GM19238 (cell line): Measurements from ENCODE around the gene YWHAB.
"Not testable (repeated sequence)": the region's sequence is repeated elsewhere in the genome, so short reads cannot be mapped to it uniquely, and the experiment has no call there.

Source experiments
- DNase-seq: peaks from one replicate; pipeline ENCODE4 v3.0.0; 2011; ENCODE audit warnings: low spot score; ENCODE audit not compliant: insufficient read length

YWHAB gene

GRCh38 chr20:44885392-44886265 is at the start of gene YWHAB:
YWHAB (plus strand) TSS chr20:44885705; CDS start chr20:44901534, 15,829 bp downstream.
- peak; percentile 92 for DNase-seq

DNA sequence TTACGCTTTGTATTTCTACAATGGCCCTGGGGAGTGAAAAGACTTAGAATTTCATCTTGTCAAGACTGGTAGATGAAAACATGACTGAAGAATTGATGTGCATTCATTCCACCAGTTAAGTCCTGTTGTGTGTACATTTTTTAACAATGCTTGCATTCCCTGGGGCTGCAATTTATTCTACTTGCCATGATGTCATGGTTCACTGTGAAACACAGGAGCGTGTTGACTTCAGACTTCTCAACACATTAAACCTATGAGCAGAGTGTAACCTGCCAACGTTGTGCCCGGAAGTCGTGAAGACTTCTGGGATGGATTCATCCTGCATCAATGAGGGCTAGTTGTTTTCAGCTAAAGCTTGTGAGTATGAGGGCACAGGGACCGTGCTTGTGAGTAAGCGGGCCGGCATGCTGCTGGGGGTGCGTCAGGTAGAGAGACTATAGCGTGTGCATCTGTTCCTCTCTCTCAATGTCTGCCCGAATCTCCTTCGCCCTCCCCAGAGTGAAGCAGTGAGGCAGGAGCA is 48.8 kb upstream of the YWHAB start:
- no peak for DNase-seq

- DNase-seq: no peak
Measured at GRCh38 chr20:44837946-44838345, 47.6 kb upstream of the YWHAB start.

DNA sequence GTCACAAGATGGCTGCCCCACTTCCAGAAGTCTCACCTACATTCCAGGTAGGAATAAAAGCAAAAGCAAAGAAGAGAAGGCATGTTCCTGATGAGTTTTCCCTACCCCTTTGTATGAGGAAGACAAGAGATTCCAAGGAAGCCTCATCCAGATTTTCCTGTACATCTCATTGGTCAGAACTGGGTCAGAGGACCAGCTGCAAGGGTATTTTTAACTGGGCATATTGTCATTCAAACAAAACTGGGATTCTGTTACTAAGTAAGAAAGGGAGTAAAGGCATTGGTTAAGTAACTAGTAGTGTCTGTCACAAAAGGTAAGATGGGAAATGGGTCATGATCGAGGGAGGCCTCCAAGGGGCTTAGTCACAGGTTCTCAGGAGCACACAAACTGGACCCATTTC is 47.0 kb upstream of the YWHAB start:
- DNase-seq: no peak

GRCh38 chr20:44839481-44839880 is 46.0 kb upstream of the YWHAB start:
- no peak for DNase-seq

GRCh38 chr20:44840826-44841225 is 44.7 kb upstream of the YWHAB start:
- DNase-seq: no peak

DNA sequence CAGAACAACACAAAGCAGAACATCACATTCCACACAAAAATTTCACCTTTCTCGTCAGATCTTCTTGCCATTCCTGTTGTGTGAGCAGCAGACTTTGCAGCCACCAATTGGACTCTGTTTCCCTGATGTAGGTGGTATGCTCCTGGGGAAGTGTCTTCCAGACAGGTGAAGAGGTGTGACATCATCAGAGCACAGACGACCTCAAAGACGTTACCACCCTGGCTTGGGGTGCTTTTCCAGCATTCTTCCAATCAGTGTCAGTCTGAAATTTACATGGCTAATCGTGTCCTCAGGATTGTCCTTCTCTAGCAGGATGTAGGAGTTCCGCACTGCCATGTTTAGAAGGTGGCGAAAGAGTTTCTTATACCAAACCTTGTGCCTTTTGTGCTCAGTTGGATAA is 43.5 kb upstream of the YWHAB start:
- DNase-seq: no peak

DNA sequence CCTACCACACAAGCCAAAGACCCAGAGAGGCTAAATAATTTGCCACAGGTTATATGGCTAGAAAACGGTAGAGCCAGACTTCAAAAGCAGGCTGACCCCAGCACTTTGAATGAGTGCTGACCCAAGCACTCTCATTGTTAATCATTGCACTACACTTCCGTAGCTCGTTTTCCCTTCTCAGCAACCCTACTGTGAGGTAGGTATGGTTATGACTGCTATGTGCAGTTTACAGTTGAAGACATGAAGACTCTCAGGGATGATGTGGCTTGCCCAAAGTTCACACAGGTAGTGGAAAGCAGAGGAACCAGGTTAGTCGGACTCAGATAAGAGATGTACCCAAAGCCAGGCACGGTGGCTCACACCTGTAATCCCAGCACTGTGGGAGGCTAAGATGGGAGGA is 41.6 kb upstream of the YWHAB start:
- DNase-seq: no peak

DNA sequence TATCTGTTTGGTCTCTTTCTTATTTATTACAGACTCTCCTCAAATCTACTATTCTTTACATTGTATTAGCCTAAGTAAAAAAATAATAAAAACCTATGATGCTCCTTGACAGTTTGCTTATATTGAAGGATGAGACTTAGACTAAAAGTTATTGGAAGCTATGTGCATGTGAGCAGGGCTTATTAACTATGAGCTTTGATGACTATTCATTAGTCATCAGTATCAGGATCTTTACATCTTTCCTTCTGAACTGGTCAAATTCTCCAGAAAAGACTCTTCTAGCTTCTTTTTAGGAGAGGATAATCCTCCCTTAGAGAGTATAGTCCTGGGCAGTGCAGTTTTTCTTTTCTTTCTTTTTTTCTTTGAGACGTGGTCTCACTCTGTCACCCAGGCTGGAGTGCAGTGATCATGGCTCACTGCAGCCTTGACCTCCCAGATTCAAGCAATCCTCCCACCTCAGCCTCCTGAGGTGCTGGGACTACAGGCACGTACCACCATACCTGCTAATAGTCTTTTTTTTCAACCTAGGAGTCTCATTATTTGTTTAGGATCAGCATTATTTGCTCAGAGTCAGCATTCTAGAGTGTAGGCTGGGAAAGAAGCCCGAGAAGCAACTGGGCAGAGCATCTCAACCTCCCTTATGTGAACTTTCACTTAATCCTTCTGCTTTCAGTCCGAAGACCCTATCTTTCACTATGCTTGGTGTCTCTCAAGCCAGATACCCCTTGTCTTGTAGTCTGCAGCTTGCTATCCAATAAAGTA is 37.1 kb upstream of the YWHAB start:
- DNase-seq: no peak

GRCh38 chr20:44849703-44850102 is 35.8 kb upstream of the YWHAB start:
- no peak for DNase-seq

GRCh38 chr20:44850272-44850671 is 35.2 kb upstream of the YWHAB start:
- DNase-seq: no peak

DNA sequence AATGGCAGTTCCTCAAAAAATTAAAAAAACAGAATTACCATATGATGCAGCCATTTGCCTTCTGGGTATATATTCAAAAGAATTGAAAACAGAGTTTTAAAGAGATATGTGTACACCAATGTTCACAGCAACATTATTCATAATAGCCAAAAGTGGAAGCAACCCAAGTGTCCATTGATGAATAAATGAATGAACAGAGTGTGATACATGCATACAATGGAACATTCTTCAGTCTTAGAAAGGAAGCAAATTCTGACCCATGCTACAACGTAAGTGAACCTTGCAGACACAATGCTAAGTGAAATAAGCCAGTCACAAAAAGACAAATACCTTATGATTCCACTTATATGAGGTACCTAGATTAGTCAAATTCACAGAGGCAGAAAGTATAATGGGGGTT is 34.7 kb upstream of the YWHAB start:
- DNase-seq: no peak

DNA sequence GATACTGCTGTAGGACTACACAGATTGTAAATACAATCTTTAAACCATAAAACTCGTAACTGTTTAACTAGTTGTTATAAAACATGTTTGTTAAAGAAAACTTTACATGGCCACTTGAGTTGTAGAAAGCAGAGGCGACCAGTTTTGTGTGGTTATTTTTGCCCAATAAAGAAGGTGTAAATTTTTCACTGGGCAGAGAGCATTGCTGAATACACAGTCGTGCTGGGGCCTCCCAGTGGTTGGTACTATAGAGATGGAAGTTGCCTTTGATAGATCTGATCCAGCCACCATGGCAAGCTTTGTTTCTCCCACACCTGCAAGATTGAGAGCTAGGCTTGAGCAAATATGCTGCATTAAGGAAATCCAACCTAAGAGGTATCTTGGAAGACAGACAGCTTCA is 34.0 kb upstream of the YWHAB start:
- DNase-seq: no peak

DNA sequence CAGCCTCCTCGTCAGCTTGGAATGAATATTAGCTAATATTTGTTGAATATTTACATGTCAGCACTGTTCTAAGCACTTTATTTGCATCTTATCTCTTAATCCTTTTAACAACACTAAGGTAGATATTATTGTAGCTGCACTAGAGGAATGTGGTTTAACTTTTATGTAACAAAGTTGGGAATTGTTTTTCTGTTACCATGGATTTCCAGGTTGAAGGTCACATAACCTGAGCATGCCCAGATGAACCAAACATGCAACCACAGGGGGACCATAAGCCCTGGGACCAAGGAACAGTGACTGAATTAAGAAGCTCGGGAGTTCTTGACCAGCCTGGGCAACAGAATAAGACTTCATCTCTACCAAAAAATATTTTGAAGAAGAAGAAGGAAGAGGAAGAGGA is 29.1 kb upstream of the YWHAB start:
- no peak for DNase-seq

DNA sequence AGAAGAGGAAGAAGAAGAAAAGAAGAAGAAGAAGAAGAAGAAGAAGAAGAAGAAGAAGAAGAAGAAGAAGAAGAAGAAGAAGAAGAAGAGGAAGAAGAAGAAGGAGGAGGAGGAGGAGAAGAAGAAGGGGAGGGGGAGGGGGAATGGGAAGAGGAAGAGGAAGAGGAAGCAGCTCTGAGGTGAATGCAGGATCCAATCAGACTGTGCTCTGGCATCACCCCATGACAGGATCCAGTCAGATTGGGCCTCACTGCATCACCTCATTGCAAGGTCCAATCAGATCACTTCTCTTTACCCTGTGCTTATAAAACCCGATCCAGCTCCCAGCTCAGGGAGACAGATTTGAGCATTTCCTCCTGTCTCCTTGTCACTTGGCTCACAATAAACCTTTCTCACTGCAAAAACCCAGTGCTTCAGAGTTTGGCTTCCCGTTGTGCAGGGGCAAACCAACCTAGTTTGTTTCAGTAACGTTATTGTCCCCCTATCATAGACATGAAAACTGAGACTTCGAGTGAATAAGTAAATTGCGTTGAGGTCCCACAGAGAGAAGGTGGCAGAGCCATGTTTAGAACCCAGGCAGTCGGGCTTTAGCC is 28.6 kb upstream of the YWHAB start:
- no peak for DNase-seq

DNA sequence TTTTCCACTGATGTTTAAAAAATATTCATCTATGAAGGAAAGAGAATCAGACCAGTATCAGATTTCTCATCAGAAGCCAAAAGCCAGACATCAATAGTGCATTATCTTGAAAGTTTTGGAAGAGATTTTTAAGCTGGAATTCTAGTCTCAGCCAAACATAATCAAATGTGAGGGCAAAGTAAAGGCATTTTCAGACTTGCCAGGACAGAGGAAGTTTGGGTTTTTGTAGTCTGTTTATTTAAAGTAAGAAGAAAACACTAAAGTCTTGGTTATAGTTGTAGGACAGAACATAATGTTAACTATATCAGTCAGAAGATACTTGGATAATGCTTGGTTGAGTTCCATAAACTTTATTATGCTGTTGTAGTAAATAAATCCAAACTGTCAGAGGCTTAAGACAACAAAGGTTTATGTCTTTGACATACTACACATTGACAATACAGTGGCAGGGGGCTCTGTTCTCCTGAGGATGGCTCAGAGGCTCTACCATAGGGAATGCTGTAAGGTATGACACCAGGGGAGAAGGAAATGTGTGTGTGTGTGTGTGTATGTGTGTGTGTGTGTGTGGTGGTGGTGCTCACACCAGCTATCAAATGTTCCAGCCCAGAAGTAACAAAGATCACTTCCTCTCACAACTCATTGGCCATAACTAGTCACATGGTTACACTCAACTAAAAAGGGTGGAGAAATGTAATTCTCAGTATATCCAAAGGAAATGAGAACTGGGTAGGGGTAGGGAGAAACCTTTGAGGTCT is 26.7 kb upstream of the YWHAB start:
- DNase-seq: no peak

DNA sequence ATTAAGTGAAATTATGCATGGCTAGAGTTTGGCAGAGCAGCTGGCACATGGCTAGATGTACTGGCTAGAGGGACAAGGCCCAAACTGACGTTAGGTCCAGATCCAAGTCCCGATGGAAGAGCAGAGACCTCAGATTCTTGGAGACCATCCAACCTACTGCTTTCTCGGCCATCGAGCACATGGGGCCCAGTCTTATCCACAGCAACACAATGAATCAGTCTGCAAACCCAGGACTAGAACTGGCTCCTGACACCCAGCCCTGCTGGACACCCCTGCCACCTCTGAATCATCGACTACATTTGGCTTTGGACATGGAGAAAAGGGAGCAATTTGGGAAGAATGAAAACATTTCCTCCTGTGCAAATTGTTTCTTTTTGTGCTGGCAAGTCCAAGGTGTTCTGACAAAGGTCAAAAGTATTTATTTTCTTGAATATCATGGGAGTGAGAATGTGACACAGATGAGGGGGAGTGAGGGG is 23.9 kb upstream of the YWHAB start:
- DNase-seq: no peak

- DNase-seq: no peak
Measured at GRCh38 chr20:44862286-44862685, 23.2 kb upstream of the YWHAB start.

- DNase-seq: not testable (repeated sequence)
Measured at GRCh38 chr20:44863365-44864084, 22.0 kb upstream of the YWHAB start.

GRCh38 chr20:44864493-44864892 is 21.0 kb upstream of the YWHAB start:
- DNase-seq: not testable (repeated sequence)
